IMR-90 (cell line): ENCODE measurements around the gene FAM174C.

Experiments used
- BHLHE40 ChIP-seq: fragments of 150-350 bp; IDR thresholded peaks from 2 replicates; pipeline ENCODE4 v1.6.1; 2016; ENCODE audit warnings: mild to moderate bottlenecking, low read depth, low read length
- CEBPB ChIP-seq: IDR thresholded peaks from 2 replicates; pipeline ENCODE4 v1.6.1; 2012; ENCODE audit warnings: low read depth, low read length, improper control_type of control experiment
- FOS ChIP-seq: fragments of 150-350 bp; IDR thresholded peaks from 2 replicates; pipeline ENCODE4 v1.6.1; 2016; ENCODE audit warnings: low read depth, low read length
- MAFK ChIP-seq: IDR thresholded peaks from 2 replicates; pipeline ENCODE4 v1.6.1; 2012; ENCODE audit warnings: low read depth, low read length, improper control_type of control experiment
- NFE2L2 ChIP-seq: fragments of 150-350 bp; IDR thresholded peaks from 2 replicates; pipeline ENCODE4 v1.6.1; 2016; ENCODE audit warnings: low read depth, mild to moderate bottlenecking, low read length
- POLR2A ChIP-seq: IDR thresholded peaks from 2 replicates; pipeline ENCODE4 v1.6.1; 2012; ENCODE audit warnings: mild to moderate bottlenecking, low read depth, low read length
- RAD21 ChIP-seq: IDR thresholded peaks from 2 replicates; pipeline ENCODE4 v1.6.1; 2012; ENCODE audit warnings: low read length, improper control_type of control experiment
- RFX5 ChIP-seq: IDR thresholded peaks from 2 replicates; pipeline ENCODE4 v1.8.0; 2012; ENCODE audit warnings: low read depth, mild to moderate bottlenecking, low read length, moderate library complexity
- SMC3 ChIP-seq: fragments of 150-350 bp; IDR thresholded peaks from 2 replicates; pipeline ENCODE4 v1.6.1; 2016; ENCODE audit warnings: low read depth, mild to moderate bottlenecking, antibody characterized with exemption, low read length, moderate library complexity
- TF ChIP-seq, protein P1 (sequence below): conservative IDR thresholded peaks from 2 replicates; pipeline ENCODE4 v1.5.1; 2012; ENCODE audit warnings: mild to moderate bottlenecking, low read depth, low read length, improper control_type of control experiment

GRCh38 chr19:1259876-1260748 lies 15.2 kb upstream of the FAM174C start:
- TF ChIP-seq, protein P1, sequence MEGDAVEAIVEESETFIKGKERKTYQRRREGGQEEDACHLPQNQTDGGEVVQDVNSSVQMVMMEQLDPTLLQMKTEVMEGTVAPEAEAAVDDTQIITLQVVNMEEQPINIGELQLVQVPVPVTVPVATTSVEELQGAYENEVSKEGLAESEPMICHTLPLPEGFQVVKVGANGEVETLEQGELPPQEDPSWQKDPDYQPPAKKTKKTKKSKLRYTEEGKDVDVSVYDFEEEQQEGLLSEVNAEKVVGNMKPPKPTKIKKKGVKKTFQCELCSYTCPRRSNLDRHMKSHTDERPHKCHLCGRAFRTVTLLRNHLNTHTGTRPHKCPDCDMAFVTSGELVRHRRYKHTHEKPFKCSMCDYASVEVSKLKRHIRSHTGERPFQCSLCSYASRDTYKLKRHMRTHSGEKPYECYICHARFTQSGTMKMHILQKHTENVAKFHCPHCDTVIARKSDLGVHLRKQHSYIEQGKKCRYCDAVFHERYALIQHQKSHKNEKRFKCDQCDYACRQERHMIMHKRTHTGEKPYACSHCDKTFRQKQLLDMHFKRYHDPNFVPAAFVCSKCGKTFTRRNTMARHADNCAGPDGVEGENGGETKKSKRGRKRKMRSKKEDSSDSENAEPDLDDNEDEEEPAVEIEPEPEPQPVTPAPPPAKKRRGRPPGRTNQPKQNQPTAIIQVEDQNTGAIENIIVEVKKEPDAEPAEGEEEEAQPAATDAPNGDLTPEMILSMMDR = no peak
- TF ChIP-seq SMC3 = no peak
- peak; percentile 27 for TF ChIP-seq POLR2A
- no peak for TF ChIP-seq RFX5
- no peak for TF ChIP-seq FOS
- TF ChIP-seq BHLHE40 = no peak
- TF ChIP-seq RAD21 = no peak
- no peak for TF ChIP-seq MAFK
- no peak for TF ChIP-seq NFE2L2
- TF ChIP-seq CEBPB = peak; percentile 55; the same call in 1 of the 2 replicates
